Measurements from ENCODE around the gene MEGF6. TPM values are rescaled to one million over a fixed set of nuclear protein-coding genes. Genes with fewer than 3 reads are reported as not detected.

Gene MEGF6
- total RNA-seq, 2 donors from 2014 or later, result 83.0 to 103 TPM

DNA sequence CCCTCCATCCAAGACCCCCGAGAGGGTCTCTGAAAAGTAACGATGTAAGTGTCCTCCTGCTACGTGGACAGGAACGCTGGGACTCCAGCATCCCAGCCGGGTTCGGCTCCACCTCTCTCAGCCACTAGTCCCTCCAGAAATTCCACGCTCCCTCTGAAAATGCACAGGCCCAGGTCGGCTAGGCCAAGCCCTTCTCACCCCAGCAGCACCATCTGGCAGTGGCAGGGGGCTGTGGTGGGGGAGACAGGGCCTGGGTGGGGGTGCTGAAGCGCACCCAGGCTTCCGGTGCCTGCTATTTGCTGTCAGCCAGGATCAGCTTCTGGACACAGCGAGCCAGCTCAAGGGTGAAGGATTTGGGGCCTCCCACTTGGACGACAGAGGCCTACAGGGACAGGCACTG, 83.5 kb downstream of the MEGF6 start:
- Mint-ChIP-seq H3K36me3 (ENCODE audit: low read depth) (peaks cover 2% of the 10 kb centered on the region), H3K4me3 (no peak overlapping the region), H3K4me1 (peaks cover 17% of the 10 kb centered on the region), H3K27me3 (ENCODE audit: insufficient read depth) (no peaks in the 10 kb centered on the region), H3K9me3 (no peaks in the 10 kb centered on the region), H3K27ac (no peak overlapping the region)
- Histone ChIP-seq H3K4me3 (ENCODE audit: low read length) (no peak overlapping the region), H3K27me3 (ENCODE audit: control insufficient read depth, insufficient read depth, low read length, poor library complexity, severe bottlenecking) (no peaks in the 10 kb centered on the region), H3K9me3 (ENCODE audit: control insufficient read depth, low read length) (no peaks in the 10 kb centered on the region), H3K4me1 (ENCODE audit: control insufficient read depth, insufficient read depth, low read length) (peaks cover 13% of the 10 kb centered on the region), H3K27ac (ENCODE audit: low read depth, low read length) (no peak overlapping the region), H3K36me3 (ENCODE audit: control insufficient read depth, insufficient read depth, low read length) (no peaks in the 10 kb centered on the region), H3K9ac (ENCODE audit: extremely low read depth, low read length, poor library complexity, severe bottlenecking) (no peak overlapping the region)
- WGBS, 2 experiments (ENCODE audit: insufficient coverage in 1 of 2, insufficient read length in 1 of 2), result 93 to 94% methylated on average over 3 to 12 of the region's 12 CpGs
- no peak for DNase-seq
- TF ChIP-seq, protein P1, sequence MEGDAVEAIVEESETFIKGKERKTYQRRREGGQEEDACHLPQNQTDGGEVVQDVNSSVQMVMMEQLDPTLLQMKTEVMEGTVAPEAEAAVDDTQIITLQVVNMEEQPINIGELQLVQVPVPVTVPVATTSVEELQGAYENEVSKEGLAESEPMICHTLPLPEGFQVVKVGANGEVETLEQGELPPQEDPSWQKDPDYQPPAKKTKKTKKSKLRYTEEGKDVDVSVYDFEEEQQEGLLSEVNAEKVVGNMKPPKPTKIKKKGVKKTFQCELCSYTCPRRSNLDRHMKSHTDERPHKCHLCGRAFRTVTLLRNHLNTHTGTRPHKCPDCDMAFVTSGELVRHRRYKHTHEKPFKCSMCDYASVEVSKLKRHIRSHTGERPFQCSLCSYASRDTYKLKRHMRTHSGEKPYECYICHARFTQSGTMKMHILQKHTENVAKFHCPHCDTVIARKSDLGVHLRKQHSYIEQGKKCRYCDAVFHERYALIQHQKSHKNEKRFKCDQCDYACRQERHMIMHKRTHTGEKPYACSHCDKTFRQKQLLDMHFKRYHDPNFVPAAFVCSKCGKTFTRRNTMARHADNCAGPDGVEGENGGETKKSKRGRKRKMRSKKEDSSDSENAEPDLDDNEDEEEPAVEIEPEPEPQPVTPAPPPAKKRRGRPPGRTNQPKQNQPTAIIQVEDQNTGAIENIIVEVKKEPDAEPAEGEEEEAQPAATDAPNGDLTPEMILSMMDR (conservative IDR thresholded peaks at IDR 0.05), result no peak

DNA sequence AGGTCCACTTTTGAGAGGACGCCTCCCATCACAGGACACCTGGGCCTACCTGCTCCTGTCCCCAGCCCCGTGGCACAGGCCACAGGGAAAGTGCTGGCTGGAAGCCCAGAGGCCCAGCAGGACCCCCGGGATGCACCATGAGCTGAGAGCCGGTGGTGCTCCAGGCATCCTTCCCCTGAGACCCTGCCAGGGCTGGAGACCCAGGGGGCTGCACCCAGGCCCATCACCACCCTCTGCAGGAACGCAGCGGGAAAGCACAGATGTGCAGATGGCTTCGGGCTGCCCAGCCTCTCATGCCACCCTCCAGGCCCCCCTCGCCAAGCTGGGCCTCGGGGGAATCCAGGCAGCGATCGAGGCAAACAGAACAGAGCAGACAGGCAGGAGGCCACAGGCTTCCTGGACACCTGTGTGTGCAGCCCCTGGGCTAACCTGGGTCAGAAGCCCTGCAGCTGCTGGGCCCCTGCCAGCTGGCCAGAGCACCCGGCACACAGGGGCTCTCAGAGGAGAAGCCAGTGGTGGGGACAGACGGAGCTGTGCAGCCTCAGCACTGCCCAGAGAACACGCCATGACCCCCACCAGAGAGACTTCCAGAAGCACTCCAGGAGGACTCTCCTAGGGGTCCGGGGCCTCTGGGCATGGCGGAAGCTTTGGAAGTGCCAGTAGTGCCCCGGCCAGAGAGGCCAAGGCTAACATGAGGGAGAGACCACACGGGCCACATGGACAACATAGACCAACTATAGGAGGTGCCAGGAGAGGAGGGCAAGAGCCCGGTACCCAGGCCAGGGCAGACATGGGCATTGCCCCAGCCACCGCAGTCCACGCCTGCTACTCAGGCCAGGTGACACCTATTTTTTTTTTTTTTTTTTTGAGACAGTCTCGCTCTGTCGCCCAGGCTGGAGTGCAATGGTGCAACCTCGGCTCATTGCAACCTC, 85.5 kb downstream of the MEGF6 start:
- 95% methylated on average over 16 to 24 of the region's 24 CpGs for WGBS, 2 experiments (ENCODE audit: insufficient coverage in 1 of 2, insufficient read length in 1 of 2)
- Mint-ChIP-seq H3K36me3 (ENCODE audit: low read depth) (peaks cover 2% of the 10 kb centered on the region), H3K4me3 (no peak overlapping the region), H3K4me1 (peaks cover 8% of the 10 kb centered on the region), H3K9me3 (no peaks in the 10 kb centered on the region), H3K27ac (no peak overlapping the region), H3K27me3 (ENCODE audit: insufficient read depth) (no peaks in the 10 kb centered on the region)
- Histone ChIP-seq H3K27ac (ENCODE audit: low read depth, low read length) (no peak overlapping the region), H3K9me3 (ENCODE audit: control insufficient read depth, low read length) (no peaks in the 10 kb centered on the region), H3K27me3 (ENCODE audit: control insufficient read depth, insufficient read depth, low read length, poor library complexity, severe bottlenecking) (no peaks in the 10 kb centered on the region), H3K36me3 (ENCODE audit: control insufficient read depth, insufficient read depth, low read length) (no peaks in the 10 kb centered on the region), H3K4me3 (ENCODE audit: low read length) (no peak overlapping the region), H3K4me1 (ENCODE audit: control insufficient read depth, insufficient read depth, low read length) (peaks cover 7% of the 10 kb centered on the region), H3K9ac (ENCODE audit: extremely low read depth, low read length, poor library complexity, severe bottlenecking) (no peak overlapping the region)
- no peak for DNase-seq
- TF ChIP-seq, protein P1 (conservative IDR thresholded peaks at IDR 0.05), result no peak

DNA sequence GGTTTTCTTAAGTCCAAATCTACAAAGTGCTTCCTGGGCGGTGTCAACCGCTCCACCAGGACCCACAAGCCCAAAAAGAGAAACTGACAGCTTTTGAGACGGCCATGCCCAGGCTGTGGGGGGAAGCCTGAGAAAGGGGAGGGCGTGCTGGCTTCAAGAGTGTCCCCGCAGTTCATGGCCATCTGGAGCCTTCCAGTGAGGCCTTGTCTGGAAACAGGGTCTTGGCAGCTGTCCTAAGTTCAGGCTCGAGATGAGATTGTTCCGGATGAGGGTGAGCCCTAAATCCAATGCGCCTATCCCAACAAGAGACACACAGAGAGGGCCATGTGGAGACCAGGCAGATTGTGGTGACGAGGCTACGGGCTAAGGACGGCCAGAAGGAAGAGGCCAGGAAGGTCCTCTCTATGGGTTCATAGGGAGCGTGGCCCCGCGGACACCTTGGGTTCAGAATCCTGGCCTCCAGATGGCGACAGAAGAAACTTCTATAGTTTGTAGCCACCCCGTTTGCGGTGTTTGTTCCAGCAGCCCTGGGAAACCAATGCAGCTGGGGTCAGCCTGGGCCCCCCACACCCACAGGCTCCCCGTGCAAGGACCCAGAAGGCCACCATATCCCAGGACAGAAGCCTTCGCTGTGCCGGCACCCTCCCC, 86.6 kb downstream of the MEGF6 start:
- Mint-ChIP-seq H3K4me3 (no peak overlapping the region), H3K27me3 (ENCODE audit: insufficient read depth) (no peaks in the 10 kb centered on the region), H3K27ac (peak overlapping the region; percentile 15), H3K9me3 (no peaks in the 10 kb centered on the region), H3K4me1 (no peaks in the 10 kb centered on the region), H3K36me3 (ENCODE audit: low read depth) (peaks cover 2% of the 10 kb centered on the region)
- Histone ChIP-seq H3K9ac (ENCODE audit: extremely low read depth, low read length, poor library complexity, severe bottlenecking) (no peak overlapping the region), H3K9me3 (ENCODE audit: control insufficient read depth, low read length) (no peaks in the 10 kb centered on the region), H3K27me3 (ENCODE audit: control insufficient read depth, insufficient read depth, low read length, poor library complexity, severe bottlenecking) (no peaks in the 10 kb centered on the region), H3K4me1 (ENCODE audit: control insufficient read depth, insufficient read depth, low read length) (peaks cover 2% of the 10 kb centered on the region), H3K4me3 (ENCODE audit: low read length) (no peak overlapping the region), H3K27ac (ENCODE audit: low read depth, low read length) (no peak overlapping the region), H3K36me3 (ENCODE audit: control insufficient read depth, insufficient read depth, low read length) (no peaks in the 10 kb centered on the region)
- no peak for DNase-seq
- TF ChIP-seq, protein P1 (conservative IDR thresholded peaks at IDR 0.05), result peak; percentile 27
- WGBS, 2 experiments (ENCODE audit: insufficient coverage in 1 of 2, insufficient read length in 1 of 2), result 89 to 92% methylated on average over 14 to 20 of the region's 20 CpGs
